ENCODE results near the gene ELMO3.

The ELMO3 gene

GRCh38 chr16:67199808-67200198 lies 872 bp downstream of the ELMO3 start:
- Histone ChIP-seq H3F3A (ENCODE audit: control insufficient read depth, insufficient read depth) (no peaks in the 10 kb centered on the region; the same call in 1 of the 2 replicates), H3K9me2 (replicated peaks; ENCODE audit: control insufficient read depth, low read length) (no peaks in the 10 kb centered on the region), H3K27ac (ENCODE audit: low read depth, low read length) (no peak overlapping the region), H3K79me2 (ENCODE audit: control insufficient read depth, low read length) (peaks cover 6% of the 10 kb centered on the region), H3K36me3 (ENCODE audit: control insufficient read depth, low read length) (peaks cover 85% of the 10 kb centered on the region), H3K27me3 (ENCODE audit: control insufficient read depth, low read length) (no peaks in the 10 kb centered on the region), H4K20me1 (ENCODE audit: control insufficient read depth, insufficient read depth, low read depth, low read length) (peaks cover 3% of the 10 kb centered on the region; the same call in 1 of the 2 replicates), H3K4me1 (ENCODE audit: control insufficient read depth, low read length) (no peaks in the 10 kb centered on the region), H3K4me2 (ENCODE audit: low read length) (no peak overlapping the region), H3K9me3 (ENCODE audit: control insufficient read depth, insufficient read depth, low read length) (no peaks in the 10 kb centered on the region), H3K4me3 (ENCODE audit: low read length) (no peak overlapping the region)
- TF ChIP-seq EZH2phosphoT487 (IDR thresholded peaks at IDR 0.05; ENCODE audit: borderline replicate concordance, low read length): no peak
- TF ChIP-seq CTCF (IDR thresholded peaks at IDR 0.05; ENCODE audit: low read depth, low read length, poor library complexity, severe bottlenecking): peak; percentile 9

DNA sequence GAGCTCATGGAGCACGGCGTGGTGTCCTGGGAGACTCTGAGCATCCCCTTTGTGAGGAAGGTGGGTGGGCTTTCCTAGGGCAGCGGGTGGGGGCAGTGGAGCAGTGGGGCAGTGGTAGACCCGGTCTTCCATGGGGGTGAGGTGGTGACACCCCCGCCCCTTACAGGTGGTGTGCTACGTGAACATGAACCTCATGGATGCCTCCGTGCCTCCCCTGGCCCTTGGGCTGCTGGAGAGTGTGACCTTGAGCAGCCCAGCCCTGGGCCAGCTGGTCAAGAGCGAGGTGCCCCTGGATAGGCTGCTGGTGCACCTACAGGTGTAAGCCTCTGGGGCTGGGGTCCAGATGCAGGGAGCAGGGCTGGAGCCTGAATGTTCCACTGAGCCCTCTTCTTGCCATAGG lies 1.6 kb downstream of the ELMO3 start:
- Histone ChIP-seq H4K20me1 (ENCODE audit: control insufficient read depth, insufficient read depth, low read depth, low read length) (peaks cover 3% of the 10 kb centered on the region; the same call in 1 of the 2 replicates), H3K9me3 (ENCODE audit: control insufficient read depth, insufficient read depth, low read length) (no peaks in the 10 kb centered on the region), H3K36me3 (ENCODE audit: control insufficient read depth, low read length) (peaks cover 78% of the 10 kb centered on the region), H3K4me1 (ENCODE audit: control insufficient read depth, low read length) (no peaks in the 10 kb centered on the region), H3K79me2 (ENCODE audit: control insufficient read depth, low read length) (peaks cover 4% of the 10 kb centered on the region; the same call in 1 of the 2 replicates), H3K27me3 (ENCODE audit: control insufficient read depth, low read length) (no peaks in the 10 kb centered on the region), H3K4me2 (ENCODE audit: low read length) (no peak overlapping the region), H3K9me2 (replicated peaks; ENCODE audit: control insufficient read depth, low read length) (no peaks in the 10 kb centered on the region), H3F3A (ENCODE audit: control insufficient read depth, insufficient read depth) (no peaks in the 10 kb centered on the region; the same call in 1 of the 2 replicates), H3K27ac (ENCODE audit: low read depth, low read length) (no peak overlapping the region), H3K4me3 (ENCODE audit: low read length) (no peak overlapping the region)
- TF ChIP-seq EZH2phosphoT487 (IDR thresholded peaks at IDR 0.05; ENCODE audit: borderline replicate concordance, low read length) (no peak), CTCF (IDR thresholded peaks at IDR 0.05; ENCODE audit: low read depth, low read length, poor library complexity, severe bottlenecking) (no peak)

GRCh38 chr16:67201411-67202345 lies 2.7 kb downstream of the ELMO3 start:
- peaks cover 4% of the 10 kb centered on the region; the same call in 1 of the 2 replicates for H3K79me2 ChIP-seq (ENCODE audit: control insufficient read depth, low read length)
- no peaks in the 10 kb centered on the region for H3K27me3 ChIP-seq (ENCODE audit: control insufficient read depth, low read length)
- no peaks in the 10 kb centered on the region for H3K4me1 ChIP-seq (ENCODE audit: control insufficient read depth, low read length)
- H3K4me2 ChIP-seq (ENCODE audit: low read length): no peak overlapping the region
- no peak overlapping the region for H3K4me3 ChIP-seq (ENCODE audit: low read length)
- H3K36me3 ChIP-seq (ENCODE audit: control insufficient read depth, low read length): peaks cover 66% of the 10 kb centered on the region
- no peak overlapping the region for H3K27ac ChIP-seq (ENCODE audit: low read depth, low read length)
- TF ChIP-seq EZH2phosphoT487 (IDR thresholded peaks at IDR 0.05; ENCODE audit: borderline replicate concordance, low read length) (no peak), CTCF (IDR thresholded peaks at IDR 0.05; ENCODE audit: low read depth, low read length, poor library complexity, severe bottlenecking) (no peak)
- no peaks in the 10 kb centered on the region for H3K9me3 ChIP-seq (ENCODE audit: control insufficient read depth, insufficient read depth, low read length)
- H3F3A ChIP-seq (ENCODE audit: control insufficient read depth, insufficient read depth): no peaks in the 10 kb centered on the region; the same call in 1 of the 2 replicates
- no peaks in the 10 kb centered on the region for H3K9me2 ChIP-seq (replicated peaks; ENCODE audit: control insufficient read depth, low read length)
- no peaks in the 10 kb centered on the region for H4K20me1 ChIP-seq (ENCODE audit: control insufficient read depth, insufficient read depth, low read depth, low read length)
